DOHH2 (cell line): ENCODE results near the gene BCAR3.

Experiments used
- CTCF ChIP-seq: fragments of 200-600 bp; sonication (generic); IDR thresholded peaks from one replicate; pipeline ENCODE4 v1.5.1; 2014; ENCODE audit warnings: antibody characterized with exemption, mild to moderate bottlenecking, low read depth, low read length; ENCODE audit not compliant: poor library complexity, severe bottlenecking
- EZH2phosphoT487 ChIP-seq: fragments of 200-600 bp; sonication (generic); IDR thresholded peaks from 2 replicates; pipeline ENCODE4 v1.6.1; 2017; ENCODE audit warnings: borderline replicate concordance, mild to moderate bottlenecking, antibody characterized with exemption, low read length, moderate library complexity, mixed read lengths

- TF ChIP-seq CTCF (no peak), EZH2phosphoT487 (no peak)
These were observed 60.8 kb downstream of the BCAR3 start for GRCh38 chr1:93620841-93621210.
